GM12865 (cell line): ENCODE results near the gene PROCR.
"Not testable (repeated sequence)": the region's sequence is repeated elsewhere in the genome, so short reads cannot be mapped to it uniquely, and the experiment has no call there.

ENCODE experiments used
- DNase-seq: peaks from one replicate; pipeline ENCODE4 v3.0.0; 2010; ENCODE audit warnings: low read depth
- H3K4me3 ChIP-seq: 2 replicates; pipeline ENCODE4 v1.5.1; 2011; ENCODE audit warnings: mild to moderate bottlenecking, low read depth, low read length, control low read depth
- CTCF ChIP-seq: IDR thresholded peaks from 2 replicates; pipeline ENCODE4 v1.5.1; 2011; ENCODE audit warnings: low read length, control low read depth, low read depth, inconsistent platforms; ENCODE audit not compliant: insufficient read depth; ENCODE audit errors: missing control alignments

Gene PROCR

GRCh38 chr20:35165221-35166185 is 6.4 kb upstream of the PROCR start:
- no peak for DNase-seq
- TF ChIP-seq CTCF: no peak
- no peak overlapping the region for H3K4me3 ChIP-seq

GRCh38 chr20:35166242-35166830 is 5.5 kb upstream of the PROCR start:
- H3K4me3 ChIP-seq: no peak overlapping the region
- TF ChIP-seq CTCF: no peak
- no peak for DNase-seq

GRCh38 chr20:35167787-35168186 is 4.1 kb upstream of the PROCR start:
- TF ChIP-seq CTCF: no peak
- no peak overlapping the region for H3K4me3 ChIP-seq
- no peak for DNase-seq

- not testable (repeated sequence) for DNase-seq, H3K4me3 ChIP-seq
Observed at GRCh38 chr20:35168701-35169409, 3.0 kb upstream of the PROCR start.

GRCh38 chr20:35171438-35171752 is 477 bp upstream of the PROCR start:
- DNase-seq: no peak
- no peak overlapping the region for H3K4me3 ChIP-seq
- TF ChIP-seq CTCF: no peak

GRCh38 chr20:35172434-35172806 is 548 bp downstream of the PROCR start:
- no peak for DNase-seq
- no peak for TF ChIP-seq CTCF
- H3K4me3 ChIP-seq: no peak overlapping the region

- TF ChIP-seq CTCF: no peak
- no peak overlapping the region for H3K4me3 ChIP-seq
Observed at GRCh38 chr20:35173576-35174192, 1.8 kb downstream of the PROCR start.

More at GRCh38 chr20:35173576-35174192, 1.8 kb downstream of the PROCR start:
- no peak for DNase-seq
